ENCODE data around the gene SEPHS1. TPM values are rescaled to one million over a fixed set of nuclear protein-coding genes. Genes with fewer than 3 reads are reported as not detected.
A peak's percentile ranks its signal among the peaks of the same experiment; 100 is the strongest.
"Not testable (repeated sequence)": the region's sequence is repeated elsewhere in the genome, so short reads cannot be mapped to it uniquely, and the experiment has no call there.

SEPHS1 gene
- total RNA-seq, 1 experiment from 2014 or later, result 62.0 TPM

- no peak for DNase-seq (ENCODE audit: extremely low read depth, low read depth)
Observed at GRCh38 chr10:13291821-13292773, 56.0 kb downstream of the SEPHS1 start.

- no peak for DNase-seq (ENCODE audit: extremely low read depth, low read depth)
Observed at GRCh38 chr10:13291061-13291460, 57.0 kb downstream of the SEPHS1 start.

GRCh38 chr10:13284050-13284449, 64.0 kb downstream of the SEPHS1 start:
- no peak for DNase-seq (ENCODE audit: extremely low read depth, low read depth)

- not testable (repeated sequence) for DNase-seq (ENCODE audit: extremely low read depth, low read depth)
Observed at GRCh38 chr10:13282348-13282747, 65.7 kb downstream of the SEPHS1 start.

GRCh38 chr10:13276749-13277365, 71.2 kb downstream of the SEPHS1 start:
- no peak for DNase-seq (ENCODE audit: extremely low read depth, low read depth)

DNA sequence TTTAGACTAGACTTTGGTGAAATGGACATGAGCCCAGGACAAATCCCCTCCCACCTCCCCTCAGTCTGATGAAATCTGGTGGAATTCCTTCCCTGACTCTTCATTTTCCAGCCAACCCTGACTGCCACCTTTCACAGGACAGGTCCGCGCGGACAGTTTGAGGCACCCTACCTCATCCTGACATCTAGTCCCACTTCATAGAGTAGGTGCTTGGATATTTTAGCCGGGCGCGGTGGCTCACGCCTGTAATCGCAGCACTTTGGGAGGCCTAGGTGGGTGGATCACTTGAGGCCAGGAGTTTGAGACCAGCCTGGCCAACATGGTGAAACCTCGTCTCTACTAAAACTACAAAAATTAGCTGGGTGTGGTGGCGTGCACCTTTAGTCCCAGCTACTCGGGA, 71.9 kb downstream of the SEPHS1 start:
- DNase-seq (ENCODE audit: extremely low read depth, low read depth), result not testable (repeated sequence)

DNA sequence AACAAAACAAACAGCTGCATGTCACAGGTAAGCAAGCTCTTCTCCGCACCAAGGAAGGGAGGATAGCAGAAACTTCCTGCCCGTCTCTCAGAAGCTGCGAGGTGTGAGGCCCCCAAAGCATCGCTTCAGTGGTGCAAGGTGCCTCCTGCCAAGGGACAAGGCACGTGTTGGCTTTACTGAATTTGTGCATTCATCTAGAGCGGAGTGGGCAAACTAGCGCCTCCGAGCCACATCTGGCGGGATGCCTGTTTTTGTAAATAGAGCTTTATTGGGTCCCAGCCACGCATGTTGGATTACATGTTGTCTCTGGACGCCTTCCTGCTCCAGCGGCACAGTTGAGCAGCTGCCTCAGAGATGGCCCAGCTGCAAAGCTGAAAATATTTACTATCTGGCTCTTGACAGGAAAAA, 75.9 kb downstream of the SEPHS1 start:
- DNase-seq (ENCODE audit: extremely low read depth, low read depth), result no peak

DNA sequence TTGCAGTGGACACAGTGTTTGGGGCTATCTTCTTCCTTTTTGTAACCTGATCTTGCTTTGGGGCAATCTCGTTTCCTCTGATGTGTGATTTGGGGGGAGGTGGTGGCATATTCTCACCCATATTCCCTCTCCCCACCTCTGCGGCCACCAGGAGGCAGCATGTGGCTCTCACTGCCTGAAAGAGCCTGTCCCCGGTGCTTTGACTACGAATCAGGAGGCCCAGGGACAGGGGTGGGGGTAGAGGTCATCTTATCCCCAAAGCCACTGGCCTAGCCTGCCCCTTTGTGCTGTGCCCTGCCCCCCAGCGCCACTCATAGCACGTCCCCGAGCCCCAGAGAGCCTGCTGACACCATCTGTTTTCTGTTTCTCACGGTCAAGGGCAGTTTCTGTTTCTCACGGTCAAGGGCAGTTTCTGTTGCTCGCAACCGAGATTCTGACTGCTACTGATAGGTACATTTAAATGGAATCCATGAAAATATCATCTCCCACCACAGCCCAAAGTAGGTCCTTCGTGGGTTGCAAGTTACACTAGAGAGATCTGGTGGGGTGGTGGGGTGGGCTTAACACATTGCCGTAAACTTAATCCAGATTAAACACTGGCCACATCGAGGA, 76.4 kb downstream of the SEPHS1 start:
- peak; percentile 7 for DNase-seq (ENCODE audit: extremely low read depth, low read depth)

DNA sequence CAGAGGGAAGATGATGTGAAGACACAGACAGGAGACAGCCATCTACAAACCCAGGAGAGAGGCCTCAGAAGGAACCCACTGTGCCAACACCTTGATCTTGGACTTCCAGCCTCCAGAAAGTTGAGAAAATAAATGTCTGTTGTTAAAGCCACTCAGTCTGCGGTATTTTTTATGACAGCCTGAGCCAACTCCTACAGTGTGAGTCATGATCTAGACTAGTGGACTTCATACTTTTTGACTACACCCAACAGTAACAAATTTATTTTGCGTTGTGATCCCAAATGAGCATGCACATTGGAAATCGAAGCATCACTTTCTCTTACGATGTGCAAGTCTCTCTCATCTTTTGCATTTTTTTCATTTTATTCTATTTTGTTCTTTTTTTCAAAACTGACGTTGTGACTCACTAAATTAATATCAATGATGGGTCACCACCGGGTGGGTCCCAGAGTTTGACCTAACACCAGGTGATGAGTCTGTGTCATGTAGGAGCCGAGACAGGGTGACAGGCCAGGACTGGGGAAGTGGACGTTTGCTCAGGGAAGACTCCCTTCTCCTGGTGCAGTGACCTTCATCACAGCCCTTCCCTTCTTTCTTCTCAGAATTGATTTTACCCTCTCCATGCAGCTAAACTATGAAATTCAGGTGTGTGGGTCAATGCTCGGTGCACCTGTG, 77.1 kb downstream of the SEPHS1 start:
- DNase-seq (ENCODE audit: extremely low read depth, low read depth), result no peak

DNA sequence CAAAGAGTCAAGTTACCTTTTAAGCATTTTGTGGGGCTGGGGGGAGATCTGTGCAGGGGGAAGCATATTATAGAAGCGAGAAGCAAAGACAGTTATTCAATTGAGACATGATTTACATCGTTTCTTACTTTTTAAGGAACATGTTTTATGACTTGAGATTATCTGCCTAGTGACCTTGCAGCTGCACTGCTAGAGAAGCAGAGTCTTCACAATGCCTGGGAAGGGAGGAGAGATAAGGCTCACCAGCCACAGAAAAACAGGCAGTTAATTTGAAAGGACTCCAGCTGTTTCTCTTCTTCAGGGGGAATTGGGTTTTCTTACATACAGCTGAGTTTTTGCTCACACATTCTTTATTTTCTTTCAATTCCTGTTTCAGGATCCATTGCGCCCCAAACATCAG, 79.3 kb downstream of the SEPHS1 start:
- no peak for DNase-seq (ENCODE audit: extremely low read depth, low read depth)

GRCh38 chr10:13268310-13268709, 79.8 kb downstream of the SEPHS1 start:
- DNase-seq (ENCODE audit: extremely low read depth, low read depth), result no peak

Other genes with a start within 250 kb of the SEPHS1 start
- 13.2 and 13.3 TPM in 2 replicates for gene OPTN, start 248.1 kb downstream of the SEPHS1 start, total RNA-seq (2014; rRNA removed; shearing (Covaris generic))
- 9.8 and 10.1 TPM in 2 replicates for gene MCM10, start 186.7 kb downstream of the SEPHS1 start, total RNA-seq (2014; rRNA removed; shearing (Covaris generic))
- gene UCMA, start 113.9 kb downstream of the SEPHS1 start, total RNA-seq (2014; rRNA removed; shearing (Covaris generic)), result not detected in 2 replicates
- gene PHYH, start 48.2 kb downstream of the SEPHS1 start, total RNA-seq (2014; rRNA removed; shearing (Covaris generic)), result 14.1 and 18.5 TPM in 2 replicates
- gene BEND7, start 180.7 kb upstream of the SEPHS1 start, total RNA-seq (2014; rRNA removed; shearing (Covaris generic)), result 11.6 and 12.4 TPM in 2 replicates
- gene PRPF18, start 238.7 kb upstream of the SEPHS1 start, total RNA-seq (2014; rRNA removed; shearing (Covaris generic)), result 18.9 and 28.2 TPM in 2 replicates

Data from NCI-H460 (cell line).